ENCODE results near the gene SDK1. TPM values are rescaled to one million over a fixed set of nuclear protein-coding genes. Genes with fewer than 3 reads are reported as not detected.

The SDK1 gene
- total and polyA plus RNA-seq, 2 experiments from 2014 or later = 4.1 to 16.5 TPM

- H3K4me3 ChIP-seq = no peak overlapping the region
- H3K36me3 ChIP-seq = no peaks in the 10 kb centered on the region
- no peak overlapping the region for H3K27ac ChIP-seq
- no peaks in the 10 kb centered on the region for H3K9me3 ChIP-seq (ENCODE audit: low read depth)
- no peak for DNase-seq (ENCODE audit: low read depth in 1 of 2, low spot score in 1 of 2)
- H3K4me1 ChIP-seq (ENCODE audit: low read depth) = no peaks in the 10 kb centered on the region
- no peak for TF ChIP-seq CTCF (IDR thresholded peaks at IDR 0.05; ENCODE audit: low read depth, low read length)
- H3K27me3 ChIP-seq = no peaks in the 10 kb centered on the region
These were observed 939.0 kb downstream of the SDK1 start for GRCh38 chr7:4240042-4240441.

GRCh38 chr7:4240520-4241303 is 939.7 kb downstream of the SDK1 start:
- Histone ChIP-seq H3K9me3 (ENCODE audit: low read depth) (no peaks in the 10 kb centered on the region), H3K36me3 (no peaks in the 10 kb centered on the region), H3K4me1 (ENCODE audit: low read depth) (no peaks in the 10 kb centered on the region), H3K27me3 (no peaks in the 10 kb centered on the region), H3K27ac (no peak overlapping the region), H3K4me3 (no peak overlapping the region)
- no peak for DNase-seq (ENCODE audit: low read depth in 1 of 2, low spot score in 1 of 2)
- TF ChIP-seq CTCF (IDR thresholded peaks at IDR 0.05; ENCODE audit: low read depth, low read length) = no peak

DNA sequence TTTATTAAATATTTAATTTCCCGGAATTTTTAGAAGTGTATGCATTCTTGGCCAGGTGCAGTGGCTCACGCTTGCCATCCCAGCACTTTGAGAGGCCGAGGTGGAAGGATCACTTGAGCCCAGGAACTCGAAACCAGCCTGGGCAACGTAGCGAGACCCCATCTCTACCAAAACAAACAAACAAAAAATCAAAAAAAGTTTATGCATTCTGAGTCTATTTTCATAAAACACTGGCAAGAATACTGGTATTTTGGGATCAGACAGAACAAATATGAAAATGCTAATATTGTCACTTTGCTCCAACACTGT is 940.2 kb downstream of the SDK1 start:
- no peak overlapping the region for H3K4me3 ChIP-seq
- TF ChIP-seq CTCF (IDR thresholded peaks at IDR 0.05; ENCODE audit: low read depth, low read length) = no peak
- no peak overlapping the region for H3K27ac ChIP-seq
- DNase-seq (ENCODE audit: low read depth in 1 of 2, low spot score in 1 of 2) = no peak
- no peaks in the 10 kb centered on the region for H3K4me1 ChIP-seq (ENCODE audit: low read depth)
- no peaks in the 10 kb centered on the region for H3K9me3 ChIP-seq (ENCODE audit: low read depth)
- no peaks in the 10 kb centered on the region for H3K27me3 ChIP-seq
- no peaks in the 10 kb centered on the region for H3K36me3 ChIP-seq

- Histone ChIP-seq H3K27ac (no peak overlapping the region), H3K4me3 (no peak overlapping the region), H3K36me3 (no peaks in the 10 kb centered on the region), H3K4me1 (ENCODE audit: low read depth) (no peaks in the 10 kb centered on the region), H3K9me3 (ENCODE audit: low read depth) (no peaks in the 10 kb centered on the region), H3K27me3 (no peaks in the 10 kb centered on the region)
- no peak for DNase-seq (ENCODE audit: low read depth in 1 of 2, low spot score in 1 of 2)
- TF ChIP-seq CTCF (IDR thresholded peaks at IDR 0.05; ENCODE audit: low read depth, low read length) = no peak
These were observed 940.7 kb downstream of the SDK1 start for GRCh38 chr7:4241791-4242190.

DNA sequence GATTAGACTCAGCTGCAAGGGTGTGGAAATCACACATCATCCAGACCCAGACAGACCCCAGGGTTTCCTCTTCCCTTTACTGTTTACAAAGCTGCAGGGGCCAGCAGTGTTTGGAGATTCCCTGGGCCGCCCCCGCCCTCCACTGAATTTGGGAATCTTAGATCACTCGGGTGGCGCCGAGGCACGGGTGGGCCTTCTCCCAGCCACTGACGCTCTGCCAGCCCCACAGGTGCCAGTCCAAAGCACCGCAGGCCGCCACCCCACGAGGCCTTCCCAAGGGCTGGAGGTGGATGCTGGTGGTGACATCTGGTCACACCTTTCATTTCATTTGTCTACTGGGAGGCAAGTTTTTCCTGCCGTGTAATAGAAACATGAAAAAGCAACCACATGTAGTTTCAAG is 941.7 kb downstream of the SDK1 start:
- no peaks in the 10 kb centered on the region for H3K4me1 ChIP-seq (ENCODE audit: low read depth)
- TF ChIP-seq CTCF (IDR thresholded peaks at IDR 0.05; ENCODE audit: low read depth, low read length) = no peak
- no peaks in the 10 kb centered on the region for H3K36me3 ChIP-seq
- DNase-seq (ENCODE audit: low read depth in 1 of 2, low spot score in 1 of 2) = no peak
- H3K4me3 ChIP-seq = no peak overlapping the region
- H3K27me3 ChIP-seq = no peaks in the 10 kb centered on the region
- no peaks in the 10 kb centered on the region for H3K9me3 ChIP-seq (ENCODE audit: low read depth)
- H3K27ac ChIP-seq = no peak overlapping the region
